ENCODE results near the gene AMIGO2.

The AMIGO2 gene

GRCh38 chr12:47035484-47035883 is 44.3 kb downstream of the AMIGO2 start:
- DNase-seq (ENCODE audit: extremely low read depth, insufficient read length) = no peak
- Histone ChIP-seq H3K36me3 (ENCODE audit: control insufficient read depth, insufficient read depth, low read length) (no peaks in the 10 kb centered on the region), H3K4me3 (replicated peaks; ENCODE audit: low read depth, low read length) (no peak overlapping the region), H3K27me3 (replicated peaks; ENCODE audit: control insufficient read depth, insufficient read depth, low read length) (no peaks in the 10 kb centered on the region)
- TF ChIP-seq CTCF (IDR thresholded peaks at IDR 0.05; ENCODE audit: insufficient read depth, low read length, poor library complexity, severe bottlenecking) = no peak

- TF ChIP-seq CTCF (IDR thresholded peaks at IDR 0.05; ENCODE audit: insufficient read depth, low read length, poor library complexity, severe bottlenecking) = no peak
- no peaks in the 10 kb centered on the region for H3K27me3 ChIP-seq (replicated peaks; ENCODE audit: control insufficient read depth, insufficient read depth, low read length)
- DNase-seq (ENCODE audit: extremely low read depth, insufficient read length) = no peak
- H3K36me3 ChIP-seq (ENCODE audit: control insufficient read depth, insufficient read depth, low read length) = no peaks in the 10 kb centered on the region
- no peak overlapping the region for H3K4me3 ChIP-seq (replicated peaks; ENCODE audit: low read depth, low read length)
These were observed 45.1 kb downstream of the AMIGO2 start for GRCh38 chr12:47034661-47035060.

- TF ChIP-seq CTCF (IDR thresholded peaks at IDR 0.05; ENCODE audit: insufficient read depth, low read length, poor library complexity, severe bottlenecking) = no peak
- H3K36me3 ChIP-seq (ENCODE audit: control insufficient read depth, insufficient read depth, low read length) = no peaks in the 10 kb centered on the region
- no peak for DNase-seq (ENCODE audit: extremely low read depth, insufficient read length)
- no peaks in the 10 kb centered on the region for H3K27me3 ChIP-seq (replicated peaks; ENCODE audit: control insufficient read depth, insufficient read depth, low read length)
- no peak overlapping the region for H3K4me3 ChIP-seq (replicated peaks; ENCODE audit: low read depth, low read length)
These were observed 45.8 kb downstream of the AMIGO2 start for GRCh38 chr12:47033789-47034555.

GRCh38 chr12:47033081-47033480 is 46.7 kb downstream of the AMIGO2 start:
- DNase-seq (ENCODE audit: extremely low read depth, insufficient read length) = no peak
- H3K36me3 ChIP-seq (ENCODE audit: control insufficient read depth, insufficient read depth, low read length) = no peaks in the 10 kb centered on the region
- H3K27me3 ChIP-seq (replicated peaks; ENCODE audit: control insufficient read depth, insufficient read depth, low read length) = no peaks in the 10 kb centered on the region
- no peak for TF ChIP-seq CTCF (IDR thresholded peaks at IDR 0.05; ENCODE audit: insufficient read depth, low read length, poor library complexity, severe bottlenecking)
- no peak overlapping the region for H3K4me3 ChIP-seq (replicated peaks; ENCODE audit: low read depth, low read length)

- Histone ChIP-seq H3K4me3 (replicated peaks; ENCODE audit: low read depth, low read length) (no peak overlapping the region), H3K36me3 (ENCODE audit: control insufficient read depth, insufficient read depth, low read length) (no peaks in the 10 kb centered on the region), H3K27me3 (replicated peaks; ENCODE audit: control insufficient read depth, insufficient read depth, low read length) (no peaks in the 10 kb centered on the region)
- TF ChIP-seq CTCF (IDR thresholded peaks at IDR 0.05; ENCODE audit: insufficient read depth, low read length, poor library complexity, severe bottlenecking) = peak; percentile 39
- no peak for DNase-seq (ENCODE audit: extremely low read depth, insufficient read length)
These were observed 47.1 kb downstream of the AMIGO2 start for GRCh38 chr12:47032644-47033043.

Measured in GM06990 (cell line).